Fibroblast of lung (primary cell): ENCODE results near the gene CHD6.

Experiments
- CTCF ChIP-seq, 2 donors: IDR thresholded peaks in 1 of 2; conservative IDR thresholded peaks in 1 of 2; 1 replicate in 1 of 2; 2 replicates in 1 of 2; pipeline ENCODE4 v1.5.1; 2011 to 2012; ENCODE audit warnings: low read length in 2 of 2, control low read depth in 1 of 2, inconsistent platforms in 1 of 2, low read depth in 1 of 2, mild to moderate bottlenecking in 1 of 2
- EZH2 ChIP-seq: IDR thresholded peaks from 2 replicates; pipeline ENCODE4 v1.5.1; 2012; ENCODE audit warnings: low read length, control low read depth, mild to moderate bottlenecking; ENCODE audit errors: missing control alignments

- TF ChIP-seq CTCF (conservative IDR thresholded peaks at IDR 0.05 in 1 of 2, IDR thresholded peaks at IDR 0.05 in 1 of 2; ENCODE audit: low read depth in 1 of 2, low read length in 2 of 2), result no peak
- TF ChIP-seq EZH2, result no peak
Observed at GRCh38 chr20:41566896-41567527, 51.2 kb downstream of the CHD6 start.
